Testis (tissue), 2 donors: ENCODE results near the gene RELA.

Experiments used
- CTCF ChIP-seq, 3 experiments: fragments of 450-650 bp in 2 of 3; fragments of 200-600 bp in 1 of 3; sonication (generic) in 1 of 3; IDR thresholded peaks; one replicate each; pipeline ENCODE4 v1.5.1; 2016 to 2019; ENCODE audit warnings: antibody characterized with exemption in 3 of 3, mild to moderate bottlenecking in 2 of 3, moderate library complexity in 1 of 3
- POLR2A ChIP-seq: fragments of 450-650 bp; IDR thresholded peaks from one replicate; pipeline ENCODE4 v1.6.1; 2017; ENCODE audit warnings: antibody characterized with exemption, mild to moderate bottlenecking, moderate library complexity

GRCh38 chr11:65639623-65640482 is 22.9 kb downstream of the RELA start:
- TF ChIP-seq POLR2A (no peak), CTCF (IDR thresholded peaks at IDR 0.05) (no peak)
